ENCODE measurements around the gene PPP1R12B.

GRCh38 chr1:202616355-202616915, 267.9 kb downstream of the PPP1R12B start:
- TF ChIP-seq, protein P1, sequence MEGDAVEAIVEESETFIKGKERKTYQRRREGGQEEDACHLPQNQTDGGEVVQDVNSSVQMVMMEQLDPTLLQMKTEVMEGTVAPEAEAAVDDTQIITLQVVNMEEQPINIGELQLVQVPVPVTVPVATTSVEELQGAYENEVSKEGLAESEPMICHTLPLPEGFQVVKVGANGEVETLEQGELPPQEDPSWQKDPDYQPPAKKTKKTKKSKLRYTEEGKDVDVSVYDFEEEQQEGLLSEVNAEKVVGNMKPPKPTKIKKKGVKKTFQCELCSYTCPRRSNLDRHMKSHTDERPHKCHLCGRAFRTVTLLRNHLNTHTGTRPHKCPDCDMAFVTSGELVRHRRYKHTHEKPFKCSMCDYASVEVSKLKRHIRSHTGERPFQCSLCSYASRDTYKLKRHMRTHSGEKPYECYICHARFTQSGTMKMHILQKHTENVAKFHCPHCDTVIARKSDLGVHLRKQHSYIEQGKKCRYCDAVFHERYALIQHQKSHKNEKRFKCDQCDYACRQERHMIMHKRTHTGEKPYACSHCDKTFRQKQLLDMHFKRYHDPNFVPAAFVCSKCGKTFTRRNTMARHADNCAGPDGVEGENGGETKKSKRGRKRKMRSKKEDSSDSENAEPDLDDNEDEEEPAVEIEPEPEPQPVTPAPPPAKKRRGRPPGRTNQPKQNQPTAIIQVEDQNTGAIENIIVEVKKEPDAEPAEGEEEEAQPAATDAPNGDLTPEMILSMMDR (IDR thresholded peaks at IDR 0.05): no peak
- TF ChIP-seq EZH2phosphoT487 (IDR thresholded peaks at IDR 0.05): no peak

Data from neural progenitor cell (in vitro differentiated cells).